GM18868 (cell line): ENCODE measurements around the gene FAM217A.

ENCODE experiments used
- ATAC-seq: cut with Tn5 transposase; IDR thresholded peaks from one replicate; pipeline ENCODE4 v1.9.1; 2021; ENCODE audit warnings: mild to moderate bottlenecking, moderate library complexity; ENCODE audit not compliant: unreplicated experiment

The FAM217A gene

GRCh38 chr6:4085332-4085700, 6.4 kb upstream of the FAM217A start:
- no peak for ATAC-seq

- no peak for ATAC-seq
These were observed 5.8 kb upstream of the FAM217A start for GRCh38 chr6:4084444-4085331.

- ATAC-seq: no peak
These were observed 4.3 kb downstream of the FAM217A start for GRCh38 chr6:4074478-4075235.

- ATAC-seq: no peak
These were observed 7.6 kb downstream of the FAM217A start for GRCh38 chr6:4071330-4071729.

DNA sequence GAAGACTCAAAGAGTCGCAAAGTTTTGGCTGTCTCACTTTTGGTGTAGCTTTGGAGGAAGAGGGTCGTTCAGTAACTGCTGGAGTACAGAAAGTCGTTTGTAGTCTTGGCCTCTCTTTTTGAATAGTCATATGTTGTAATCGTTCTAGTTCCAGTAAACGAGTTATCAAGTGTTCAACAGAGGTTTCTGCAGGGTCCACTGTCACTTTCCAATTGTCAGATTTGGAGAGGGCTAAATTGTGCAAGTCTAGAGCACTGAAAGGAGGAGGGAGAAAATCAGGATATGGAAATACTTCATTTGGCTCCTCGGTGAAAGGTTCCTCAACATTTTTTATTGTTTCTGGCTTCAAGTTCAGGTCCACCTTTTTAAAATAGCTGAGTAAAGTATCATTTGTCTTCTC, 9.7 kb downstream of the FAM217A start:
- no peak for ATAC-seq

GRCh38 chr6:4067673-4068072, 11.3 kb downstream of the FAM217A start:
- no peak for ATAC-seq

- ATAC-seq: no peak
These were observed 12.7 kb downstream of the FAM217A start for GRCh38 chr6:4066029-4066755.

GRCh38 chr6:4059115-4059777, 19.7 kb downstream of the FAM217A start:
- no peak for ATAC-seq

DNA sequence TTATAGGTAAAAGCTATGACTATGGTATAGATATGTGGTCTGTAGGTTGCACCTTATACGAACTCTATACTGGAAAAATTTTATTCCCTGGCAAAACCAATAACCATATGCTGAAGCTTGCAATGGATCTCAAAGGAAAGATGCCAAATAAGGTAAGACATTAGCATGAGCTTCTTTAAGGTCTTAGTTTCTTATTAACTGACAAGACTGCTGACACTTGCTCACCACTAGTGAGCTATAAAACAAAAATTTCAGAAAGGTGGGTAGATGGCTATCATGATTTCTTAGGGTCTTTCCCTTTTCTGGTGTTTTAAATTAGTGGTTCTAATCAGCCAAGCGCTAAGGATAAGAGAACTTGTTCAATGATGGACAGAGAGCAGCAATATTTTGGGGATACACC, 21.9 kb downstream of the FAM217A start:
- ATAC-seq: no peak

DNA sequence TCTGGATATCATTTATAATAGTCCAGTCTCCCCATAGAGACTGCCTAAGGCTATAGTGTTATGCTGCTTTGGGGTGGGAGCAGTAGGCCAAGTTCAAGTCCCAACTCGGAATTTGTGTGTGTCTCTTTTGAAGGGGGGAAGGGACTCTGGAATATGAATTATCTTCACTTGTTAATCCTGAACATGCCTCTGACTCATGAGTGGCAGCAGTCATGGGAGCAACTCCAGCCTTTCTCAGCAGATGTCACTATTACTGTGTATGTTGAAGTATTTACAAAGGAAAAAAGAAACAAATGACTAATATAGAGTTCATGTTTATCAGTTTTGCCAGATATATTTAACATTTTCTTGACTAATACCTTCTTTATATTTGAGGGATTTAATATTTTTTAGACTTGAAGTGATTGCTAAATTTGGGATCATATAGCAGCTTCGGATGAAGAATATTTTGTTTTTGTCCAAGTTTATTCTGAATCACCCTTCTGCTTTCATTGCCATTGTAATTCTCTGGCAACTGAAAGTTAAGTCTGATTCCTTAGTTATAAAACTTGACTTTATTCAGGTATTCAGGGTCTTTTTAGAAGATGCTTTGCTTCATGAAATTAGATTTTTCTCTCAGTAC, 23.4 kb downstream of the FAM217A start:
- no peak for ATAC-seq

DNA sequence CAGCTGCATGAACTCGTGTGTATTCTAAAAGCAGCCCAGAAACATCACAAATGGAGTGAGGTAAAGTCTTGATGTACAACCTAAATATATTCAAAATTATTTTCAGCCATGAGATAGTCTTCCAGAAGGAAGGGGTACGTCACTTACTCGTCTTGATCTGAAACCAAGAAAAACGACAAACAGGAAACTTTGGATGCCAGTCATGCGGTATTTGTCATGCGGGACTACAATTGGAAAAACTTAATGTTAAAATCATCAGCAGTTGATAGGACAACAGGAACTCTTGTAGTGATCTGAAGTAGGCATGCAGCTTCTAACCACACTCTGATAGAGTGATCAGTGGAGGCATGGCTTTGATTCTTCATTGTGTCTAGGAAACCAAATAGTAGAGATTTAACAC, 29.7 kb downstream of the FAM217A start:
- no peak for ATAC-seq

DNA sequence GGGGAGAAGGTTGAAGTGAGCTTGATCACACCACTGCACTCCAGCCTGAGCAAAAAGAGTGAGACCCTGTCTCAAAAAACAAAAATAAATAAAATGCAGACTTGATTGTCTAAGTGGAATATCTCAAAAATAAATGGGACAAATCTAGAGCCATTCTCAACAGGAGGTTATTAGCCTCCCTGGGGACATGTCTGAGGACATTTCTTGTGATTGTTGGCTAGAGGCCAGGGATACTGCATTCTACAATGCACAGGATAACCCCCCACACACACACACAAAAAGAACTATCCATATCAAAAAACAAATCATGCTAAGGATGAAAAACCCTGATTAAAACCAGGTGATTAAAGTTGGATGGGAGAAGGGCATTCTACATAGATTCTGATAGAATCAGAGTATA, 37.5 kb downstream of the FAM217A start:
- ATAC-seq: no peak

- ATAC-seq: no peak
These were observed 39.6 kb downstream of the FAM217A start for GRCh38 chr6:4039348-4039747.

DNA sequence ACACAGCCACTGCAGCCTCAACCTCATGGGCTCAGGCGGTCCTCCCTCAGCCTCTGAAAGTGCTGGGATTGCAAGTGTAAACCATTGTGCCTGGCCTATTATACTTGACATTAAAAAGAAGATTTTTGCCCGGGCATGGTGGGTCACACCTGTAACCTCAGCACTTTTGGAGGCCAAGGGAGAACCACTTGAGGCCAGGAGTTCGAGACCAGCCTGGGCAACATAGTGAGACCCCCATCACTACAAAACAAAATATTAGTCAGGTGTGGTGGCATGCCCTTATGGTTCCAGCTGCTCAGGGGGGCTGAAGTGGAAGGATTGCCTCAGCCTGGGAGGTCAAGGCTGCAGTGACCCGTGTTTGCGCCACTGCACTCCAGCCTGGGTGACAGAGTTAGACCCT, 42.4 kb downstream of the FAM217A start:
- ATAC-seq: no peak

DNA sequence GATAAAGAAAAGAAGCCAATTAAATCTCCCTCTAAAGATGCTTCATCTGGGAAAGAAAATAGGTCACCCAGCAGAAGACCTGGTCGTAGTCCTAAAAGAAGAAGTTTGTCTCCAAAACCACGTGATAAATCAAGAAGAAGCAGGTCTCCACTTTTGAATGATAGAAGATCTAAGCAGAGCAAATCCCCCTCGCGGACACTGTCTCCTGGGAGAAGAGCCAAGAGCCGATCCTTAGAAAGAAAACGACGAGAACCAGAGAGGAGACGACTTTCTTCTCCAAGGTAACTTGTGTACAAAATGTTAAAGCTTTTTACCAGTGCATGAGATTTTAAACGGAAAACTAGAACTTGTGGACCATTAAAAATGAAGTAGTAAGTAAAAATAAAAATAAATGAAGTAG, 46.5 kb downstream of the FAM217A start:
- no peak for ATAC-seq

DNA sequence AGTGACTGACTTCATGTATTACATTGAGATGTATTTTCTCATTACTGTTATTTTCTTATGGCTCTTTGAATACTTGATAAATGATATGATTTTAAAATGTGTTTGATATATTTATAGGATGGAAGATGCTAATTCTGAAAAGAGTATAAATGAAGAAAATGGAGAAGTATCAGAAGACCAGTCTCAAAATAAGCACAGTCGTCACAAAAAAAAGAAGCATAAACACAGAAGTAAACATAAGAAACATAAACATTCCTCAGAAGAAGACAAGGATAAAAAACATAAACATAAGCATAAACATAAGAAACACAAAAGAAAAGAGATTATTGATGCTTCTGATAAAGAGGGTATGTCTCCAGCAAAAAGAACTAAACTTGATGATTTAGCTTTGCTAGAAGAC, 47.5 kb downstream of the FAM217A start:
- ATAC-seq: no peak

DNA sequence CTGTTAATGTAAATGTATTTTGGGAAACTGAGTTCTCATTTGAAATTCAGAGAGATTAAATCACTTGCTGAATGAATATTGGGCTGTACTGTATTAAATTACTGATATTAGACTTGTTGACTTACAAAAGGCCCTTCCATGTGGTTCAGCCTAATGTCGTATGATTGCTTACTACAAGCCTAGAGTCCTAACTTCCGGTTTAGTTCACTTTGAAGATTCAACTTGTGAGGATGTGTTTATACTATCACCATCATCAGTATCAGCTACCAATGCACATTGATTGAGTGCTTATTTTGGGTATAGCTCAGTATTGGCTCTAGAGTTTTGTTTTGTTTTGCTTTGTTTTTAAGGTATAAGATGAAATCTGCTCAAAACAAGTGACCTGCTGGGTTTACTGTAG, 48.3 kb downstream of the FAM217A start:
- no peak for ATAC-seq

GRCh38 chr6:4029687-4030086, 49.2 kb downstream of the FAM217A start:
- no peak for ATAC-seq

DNA sequence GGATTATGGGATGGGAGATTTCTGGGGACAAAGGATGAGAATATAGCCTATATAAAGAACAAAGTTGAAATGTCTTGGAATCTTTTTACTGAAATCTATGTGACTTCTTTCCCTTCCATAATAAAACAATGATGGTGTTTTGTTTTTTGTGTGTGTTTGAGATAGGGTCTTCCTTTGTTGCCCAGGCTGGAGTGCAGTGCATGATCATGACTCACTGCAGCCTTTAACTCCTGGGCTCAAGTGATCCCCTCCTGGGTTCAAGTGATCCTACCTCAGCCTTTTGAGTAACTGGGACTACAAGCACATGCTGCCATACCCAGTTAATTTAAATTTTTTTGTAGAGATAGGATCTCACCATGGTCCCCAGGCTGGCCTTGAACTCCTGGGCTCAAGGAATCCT, 50.9 kb downstream of the FAM217A start:
- ATAC-seq: no peak

DNA sequence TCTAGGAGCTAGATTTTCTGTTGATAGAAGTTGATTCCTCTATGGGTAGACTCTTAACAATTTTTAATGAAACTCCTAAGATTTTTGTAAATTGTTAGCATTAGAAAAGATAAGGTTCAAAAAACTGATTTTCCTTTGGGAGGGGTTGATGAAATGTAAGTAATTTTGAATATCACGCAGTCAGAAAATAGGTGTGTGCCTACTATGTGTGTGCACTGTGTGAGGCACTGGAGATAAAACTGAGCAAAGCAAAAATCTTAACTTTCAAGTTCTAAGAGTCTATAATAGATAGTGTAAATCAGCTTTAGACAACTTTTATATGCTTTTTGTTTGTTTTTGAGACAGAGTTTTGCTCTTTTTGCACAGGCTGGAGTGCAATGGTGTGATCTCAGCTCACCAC, 53.3 kb downstream of the FAM217A start:
- no peak for ATAC-seq

DNA sequence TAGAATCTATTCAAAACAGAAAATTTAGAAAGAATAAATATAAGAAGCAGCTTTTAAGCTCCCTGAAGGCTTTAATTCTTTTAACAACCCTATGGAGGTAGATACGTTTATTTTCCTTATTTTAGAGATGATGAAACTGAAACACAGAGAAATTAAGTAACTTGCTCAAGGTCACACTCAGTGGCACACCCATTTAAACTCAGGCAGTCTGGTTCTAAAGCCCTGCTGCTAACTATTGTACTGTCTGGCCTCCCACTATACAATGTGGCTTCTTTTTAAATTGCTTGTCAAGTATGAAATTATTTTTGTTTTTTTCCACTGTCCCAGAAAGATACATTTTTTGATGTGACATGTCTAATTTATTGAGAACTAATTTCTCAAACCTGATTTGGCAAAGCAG, 55.7 kb downstream of the FAM217A start:
- no peak for ATAC-seq
